Medulla oblongata (tissue), 1 donor: ENCODE data around the gene CEP44.
"Not testable (repeated sequence)": the region's sequence is repeated elsewhere in the genome, so short reads cannot be mapped to it uniquely, and the experiment has no call there.

Source experiments
- DNase-seq: peaks from one replicate; pipeline ENCODE4 v3.0.0-alpha.2; 2015; ENCODE audit errors: extremely low spot score

CEP44 gene

GRCh38 chr4:174278467-174278866, 5.2 kb upstream of the CEP44 start:
- no peak for DNase-seq

GRCh38 chr4:174279433-174280155, 4.1 kb upstream of the CEP44 start:
- no peak for DNase-seq

GRCh38 chr4:174281182-174281737, 2.5 kb upstream of the CEP44 start:
- DNase-seq = no peak

GRCh38 chr4:174281901-174282300, 1.8 kb upstream of the CEP44 start:
- DNase-seq = no peak

GRCh38 chr4:174282836-174283506, 740 bp upstream of the CEP44 start:
- peak; percentile 99 for DNase-seq

- no peak for DNase-seq
Measured at GRCh38 chr4:174284487-174284886, 776 bp downstream of the CEP44 start.

GRCh38 chr4:174286870-174287269, 3.2 kb downstream of the CEP44 start:
- no peak for DNase-seq

- DNase-seq = no peak
Measured at GRCh38 chr4:174292473-174292872, 8.8 kb downstream of the CEP44 start.

- DNase-seq = not testable (repeated sequence)
Measured at GRCh38 chr4:174294641-174295040, 10.9 kb downstream of the CEP44 start.

- DNase-seq = not testable (repeated sequence)
Measured at GRCh38 chr4:174295142-174295541, 11.4 kb downstream of the CEP44 start.

- DNase-seq = no peak
Measured at GRCh38 chr4:174303687-174304086, 20.0 kb downstream of the CEP44 start.

GRCh38 chr4:174304664-174305063, 21.0 kb downstream of the CEP44 start:
- DNase-seq = no peak

- DNase-seq = no peak
Measured at GRCh38 chr4:174305961-174306360, 22.2 kb downstream of the CEP44 start.

- no peak for DNase-seq
Measured at GRCh38 chr4:174307694-174308093, 24.0 kb downstream of the CEP44 start.

GRCh38 chr4:174312993-174313392, 29.3 kb downstream of the CEP44 start:
- DNase-seq = no peak

GRCh38 chr4:174314274-174314673, 30.6 kb downstream of the CEP44 start:
- DNase-seq = no peak

- no peak for DNase-seq
Measured at GRCh38 chr4:174314770-174315169, 31.1 kb downstream of the CEP44 start.

- no peak for DNase-seq
Measured at GRCh38 chr4:174316546-174316945, 32.8 kb downstream of the CEP44 start.

- DNase-seq = no peak
Measured at GRCh38 chr4:174316954-174317353, 33.2 kb downstream of the CEP44 start.

GRCh38 chr4:174317531-174317930, 33.8 kb downstream of the CEP44 start:
- DNase-seq = no peak

- DNase-seq = peak; percentile 21
Measured at GRCh38 chr4:174318829-174319764, 35.4 kb downstream of the CEP44 start.
